HG02678 (cell line): Measurements from ENCODE around the gene FGF14.
"Not testable (repeated sequence)": the region's sequence is repeated elsewhere in the genome, so short reads cannot be mapped to it uniquely, and the experiment has no call there.

Source experiments
- ATAC-seq: cut with Tn5 transposase; IDR thresholded peaks from one replicate; pipeline ENCODE4 v1.9.1; 2021; ENCODE audit warnings: mild to moderate bottlenecking, moderate library complexity; ENCODE audit not compliant: unreplicated experiment

Gene FGF14

GRCh38 chr13:102068323-102068722, 333.5 kb downstream of the FGF14 start:
- ATAC-seq, result not testable (repeated sequence)

GRCh38 chr13:102055090-102055779, 346.6 kb downstream of the FGF14 start:
- no peak for ATAC-seq

GRCh38 chr13:102049853-102050252, 352.0 kb downstream of the FGF14 start:
- no peak for ATAC-seq

- ATAC-seq, result no peak
Measured at GRCh38 chr13:102045731-102046130, 356.1 kb downstream of the FGF14 start.

- ATAC-seq, result no peak
Measured at GRCh38 chr13:102042746-102043145, 359.1 kb downstream of the FGF14 start.

- ATAC-seq, result no peak
Measured at GRCh38 chr13:102041544-102041943, 360.3 kb downstream of the FGF14 start.

- ATAC-seq, result no peak
Measured at GRCh38 chr13:102040812-102041211, 361.0 kb downstream of the FGF14 start.

GRCh38 chr13:102039264-102039663, 362.6 kb downstream of the FGF14 start:
- ATAC-seq, result no peak

- no peak for ATAC-seq
Measured at GRCh38 chr13:102038787-102039186, 363.1 kb downstream of the FGF14 start.

GRCh38 chr13:102035969-102036368, 365.9 kb downstream of the FGF14 start:
- no peak for ATAC-seq

GRCh38 chr13:102033857-102034331, 368.0 kb downstream of the FGF14 start:
- ATAC-seq, result no peak

GRCh38 chr13:102033386-102033785, 368.5 kb downstream of the FGF14 start:
- no peak for ATAC-seq

GRCh38 chr13:102028868-102029267, 373.0 kb downstream of the FGF14 start:
- ATAC-seq, result no peak

GRCh38 chr13:102028206-102028605, 373.6 kb downstream of the FGF14 start:
- ATAC-seq, result no peak

- ATAC-seq, result no peak
Measured at GRCh38 chr13:102021777-102022176, 380.1 kb downstream of the FGF14 start.

- no peak for ATAC-seq
Measured at GRCh38 chr13:102020611-102021216, 381.1 kb downstream of the FGF14 start.

- no peak for ATAC-seq
Measured at GRCh38 chr13:102018716-102019115, 383.1 kb downstream of the FGF14 start.

- no peak for ATAC-seq
Measured at GRCh38 chr13:102017248-102017647, 384.6 kb downstream of the FGF14 start.

- ATAC-seq, result no peak
Measured at GRCh38 chr13:102012299-102013293, 389.3 kb downstream of the FGF14 start.

GRCh38 chr13:102011455-102011854, 390.4 kb downstream of the FGF14 start:
- not testable (repeated sequence) for ATAC-seq

GRCh38 chr13:102003848-102004570, 397.8 kb downstream of the FGF14 start:
- ATAC-seq, result no peak
